ENCODE measurements around the gene ACIN1.

ACIN1 gene

DNA sequence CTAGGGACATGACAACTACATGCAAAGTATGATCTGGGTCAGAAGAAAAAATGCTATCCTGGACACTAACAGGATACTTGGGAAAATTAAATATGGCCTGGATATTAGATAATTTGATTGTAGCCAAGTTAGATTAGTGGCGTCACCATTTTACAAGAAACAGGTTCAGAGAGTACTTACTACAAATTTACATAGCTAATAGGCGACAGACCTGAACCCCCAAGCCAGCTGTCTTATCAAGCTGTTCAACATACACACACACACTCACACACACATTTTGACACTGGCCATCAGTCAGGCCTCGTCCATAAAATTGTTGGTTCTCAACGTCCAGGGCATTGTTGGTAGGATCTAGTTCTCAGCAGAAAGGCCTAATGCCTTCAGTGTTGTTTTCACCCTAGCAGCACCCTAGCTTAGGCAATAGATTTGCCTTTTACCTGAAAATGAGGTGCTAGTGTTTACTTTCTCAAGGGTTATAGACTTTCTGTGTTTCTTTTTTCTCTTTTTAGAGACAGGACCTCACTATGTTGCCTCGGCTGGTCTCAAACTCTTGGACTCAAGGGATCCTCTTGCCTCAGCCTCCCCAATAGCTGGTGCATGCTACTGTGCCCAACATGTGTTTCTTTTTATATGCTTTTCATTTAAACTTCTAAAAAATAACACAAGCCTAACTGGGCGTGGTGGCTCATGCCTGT lies 81.7 kb downstream of the ACIN1 start:
- DNase-seq (ENCODE audit: low read depth), result no peak

DNA sequence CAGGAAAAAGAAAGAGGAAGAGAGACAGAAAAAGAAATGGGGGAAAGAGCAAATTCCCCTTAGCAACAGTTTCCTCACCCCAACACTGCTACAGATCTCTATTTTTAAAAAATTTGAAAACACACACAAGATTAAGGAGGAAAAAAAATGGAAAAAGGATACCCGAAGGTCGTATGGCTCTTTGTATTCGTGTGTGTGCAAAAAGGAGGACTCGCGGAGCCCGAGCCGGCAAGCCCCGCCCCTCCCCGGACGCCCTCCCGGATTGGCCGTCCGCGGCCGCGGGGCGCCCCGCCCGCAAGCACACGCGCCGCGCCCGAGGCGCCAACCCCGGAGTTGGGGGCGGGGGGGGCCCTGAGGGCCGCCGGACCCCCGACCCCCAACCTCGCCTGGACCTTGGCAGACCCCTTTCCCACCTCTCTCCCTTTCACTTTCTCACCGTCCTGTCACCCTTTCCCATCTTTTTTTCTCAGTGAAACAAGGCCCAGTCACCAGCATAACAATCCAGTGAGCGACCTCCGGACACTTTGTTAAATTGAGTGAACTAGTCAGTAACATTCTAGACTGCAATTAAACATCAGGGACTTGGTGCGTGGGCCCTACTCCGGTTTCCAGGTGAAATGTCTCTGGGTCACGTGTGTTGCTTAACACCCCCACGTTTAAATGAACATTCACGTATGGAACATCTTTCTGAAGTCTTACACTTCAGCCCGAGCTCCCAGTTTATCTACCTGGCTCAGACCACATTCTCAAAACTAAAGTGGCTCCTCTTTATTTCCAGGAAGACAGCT lies 84.8 kb downstream of the ACIN1 start, which contains the start of gene C14orf93:
TSS of gene C14orf93 (minus strand) at position 205 of the 788 bp plus-strand sequence. CDS start 11,120 bp downstream, outside the sequence.
- peak; percentile 70 for DNase-seq (ENCODE audit: low read depth)

GRCh38 chr14:23009483-23009938 lies 85.4 kb downstream of the ACIN1 start:
- DNase-seq (ENCODE audit: low read depth), result no peak

GRCh38 chr14:23008831-23009230 lies 86.1 kb downstream of the ACIN1 start:
- DNase-seq (ENCODE audit: low read depth), result peak; percentile 19
